Right lobe of liver (tissue), 4 donors: Measurements from ENCODE around the gene UNC119B.

ENCODE experiments used
- POLR2A ChIP-seq: fragments of 450-650 bp; IDR thresholded peaks from one replicate; pipeline ENCODE4 v1.6.1; 2017; ENCODE audit warnings: antibody characterized with exemption, mild to moderate bottlenecking
- TF ChIP-seq, protein P1 (sequence below), 4 donors: fragments of 200-600 bp in 3 of 4; fragments of 450-650 bp in 1 of 4; IDR thresholded peaks; one replicate each; pipeline versions ENCODE4 v1.5.1 to v1.8.0; 2016 to 2022; ENCODE audit warnings: antibody characterized with exemption in 4 of 4, mild to moderate bottlenecking in 2 of 4
- donor health status: DM: no; HTN: no; CAD: no.
- donor health status: DM: no; HTN: no; CAD: no.
- donor health status: DM: no; HTN: yes; CAD: no.

DNA sequence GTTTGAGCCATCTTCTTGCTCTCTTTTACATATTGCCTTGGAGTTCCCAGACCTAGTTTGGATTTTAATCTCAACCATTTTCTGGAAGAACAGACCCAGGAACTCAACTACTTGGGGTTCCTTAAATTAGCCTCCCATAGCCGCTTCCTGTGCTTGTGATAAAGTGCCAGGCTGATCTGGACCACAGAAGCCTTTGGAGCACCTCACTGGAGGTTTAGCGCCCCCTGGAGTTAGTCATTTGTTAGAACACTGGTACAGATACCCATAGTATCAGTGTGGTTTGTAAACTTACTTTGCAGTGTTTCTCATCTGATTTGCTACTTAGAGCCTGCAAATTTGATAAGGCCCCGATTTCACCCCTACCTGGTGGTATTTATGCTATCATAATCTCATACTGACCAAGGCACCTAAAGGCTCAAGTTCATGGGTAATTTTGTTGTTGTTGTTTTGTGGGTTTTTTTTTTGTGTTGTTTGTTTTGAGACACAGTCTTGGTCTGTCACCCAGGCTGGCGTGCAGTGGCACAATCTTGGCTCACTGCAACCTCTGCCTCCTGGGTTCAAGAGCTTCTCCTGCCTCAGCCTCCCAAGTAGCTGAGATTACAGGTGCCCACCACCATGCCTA, 3.7 kb downstream of the UNC119B start:
- TF ChIP-seq, protein P1, sequence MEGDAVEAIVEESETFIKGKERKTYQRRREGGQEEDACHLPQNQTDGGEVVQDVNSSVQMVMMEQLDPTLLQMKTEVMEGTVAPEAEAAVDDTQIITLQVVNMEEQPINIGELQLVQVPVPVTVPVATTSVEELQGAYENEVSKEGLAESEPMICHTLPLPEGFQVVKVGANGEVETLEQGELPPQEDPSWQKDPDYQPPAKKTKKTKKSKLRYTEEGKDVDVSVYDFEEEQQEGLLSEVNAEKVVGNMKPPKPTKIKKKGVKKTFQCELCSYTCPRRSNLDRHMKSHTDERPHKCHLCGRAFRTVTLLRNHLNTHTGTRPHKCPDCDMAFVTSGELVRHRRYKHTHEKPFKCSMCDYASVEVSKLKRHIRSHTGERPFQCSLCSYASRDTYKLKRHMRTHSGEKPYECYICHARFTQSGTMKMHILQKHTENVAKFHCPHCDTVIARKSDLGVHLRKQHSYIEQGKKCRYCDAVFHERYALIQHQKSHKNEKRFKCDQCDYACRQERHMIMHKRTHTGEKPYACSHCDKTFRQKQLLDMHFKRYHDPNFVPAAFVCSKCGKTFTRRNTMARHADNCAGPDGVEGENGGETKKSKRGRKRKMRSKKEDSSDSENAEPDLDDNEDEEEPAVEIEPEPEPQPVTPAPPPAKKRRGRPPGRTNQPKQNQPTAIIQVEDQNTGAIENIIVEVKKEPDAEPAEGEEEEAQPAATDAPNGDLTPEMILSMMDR (IDR thresholded peaks at IDR 0.05), result peak; percentile 84 to 90 (median 90)
- TF ChIP-seq POLR2A, result no peak
